Measurements from ENCODE around the gene GATB. TPM values are rescaled to one million over a fixed set of nuclear protein-coding genes. Genes with fewer than 3 reads are reported as not detected.

Gene GATB
- total and polyA plus RNA-seq, 2 of the 4 experiments (the other 2 are of a cell fraction): 18.7 to 20.3 TPM

DNA sequence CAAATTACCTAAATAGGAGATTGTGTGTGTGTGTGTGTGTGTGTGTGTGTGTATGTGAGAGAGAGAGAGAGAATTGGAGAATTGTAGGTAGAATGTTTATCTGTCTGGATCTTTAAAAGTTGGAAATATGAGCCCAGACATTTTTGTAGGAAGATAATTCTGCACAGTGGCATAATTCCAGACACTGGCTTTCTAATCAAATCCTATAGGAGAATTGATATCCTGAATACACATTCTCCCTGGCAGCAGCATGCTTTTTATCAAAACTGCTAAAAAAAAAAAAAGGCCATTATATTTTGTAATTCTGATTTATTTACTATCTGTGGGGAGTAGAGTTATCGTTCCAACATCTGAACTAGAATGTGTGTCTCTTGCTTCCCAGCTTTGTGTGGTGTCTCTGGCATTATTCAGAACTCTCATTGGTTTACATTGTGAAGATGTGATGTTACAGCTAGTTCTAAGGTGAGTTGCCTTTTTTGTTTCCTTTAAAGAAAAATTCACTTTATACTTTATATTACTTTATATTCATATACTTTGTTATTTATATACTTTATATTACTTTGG, 122.4 kb downstream of the GATB start:
- Histone ChIP-seq H2AK5ac (ENCODE audit: low read depth, low read length) (no peak overlapping the region), H3K9me1 (ENCODE audit: insufficient read depth, low read length) (no peaks in the 10 kb centered on the region), H4K5ac (ENCODE audit: low read depth, low read length) (no peak overlapping the region), H2BK120ac (ENCODE audit: low read depth, low read length) (no peak overlapping the region), H4K91ac (ENCODE audit: insufficient read depth, low read depth, low read length) (no peak overlapping the region), H2AFZ (replicated peaks; ENCODE audit: low read length, poor library complexity) (no peak overlapping the region), H3K36me3 (ENCODE audit: control insufficient read depth, insufficient read depth, low read length) (no peaks in the 10 kb centered on the region), H3K9me3 (ENCODE audit: control insufficient read depth, insufficient read depth, low read length) (no peaks in the 10 kb centered on the region), H2BK20ac (ENCODE audit: low read depth, low read length) (no peak overlapping the region), H3K27ac (ENCODE audit: insufficient read depth, low read length) (no peak overlapping the region), H2AK9ac (replicated peaks; ENCODE audit: low read depth, low read length, poor library complexity) (no peak overlapping the region), H3K4me3 (ENCODE audit: insufficient read depth, low read depth, low read length) (no peak overlapping the region), H3K79me1 (ENCODE audit: low read depth in 1 of 2, low read length in 2 of 2) (no peaks in the 10 kb centered on the region), H3K23ac (ENCODE audit: low read depth, low read length) (no peak overlapping the region), H3K14ac (replicated peaks; ENCODE audit: low read depth, low read length) (no peak overlapping the region), H2BK5ac (ENCODE audit: low read depth, low read length, poor library complexity, severe bottlenecking) (no peak overlapping the region), H4K8ac (ENCODE audit: low read depth in 2 of 2, low read length in 2 of 2) (no peak overlapping the region), H4K20me1 (ENCODE audit: insufficient read depth, low read length) (no peaks in the 10 kb centered on the region), H3K56ac (ENCODE audit: extremely low read depth, insufficient read depth, low read length) (no peak overlapping the region), H3K4me1 (ENCODE audit: control insufficient read depth, insufficient read depth, low read length) (no peaks in the 10 kb centered on the region), H3K18ac (ENCODE audit: low read depth, low read length) (no peak overlapping the region), H3K27me3 (ENCODE audit: control insufficient read depth, insufficient read depth, low read length) (peaks cover 6% of the 10 kb centered on the region), H3K9ac (ENCODE audit: low read depth, low read length) (no peak overlapping the region), H2BK15ac (ENCODE audit: low read depth, low read length) (no peak overlapping the region), H3K4ac (ENCODE audit: low read depth, low read length) (no peak overlapping the region), H3K4me2 (ENCODE audit: low read depth, low read length) (no peak overlapping the region)
- intact Hi-C loops (cut with micrococcal nuclease): no loop called here
- TF ChIP-seq MAZ (IDR thresholded peaks at IDR 0.05; ENCODE audit: borderline replicate concordance, low read depth, low read length) (no peak), MAFK (IDR thresholded peaks at IDR 0.05; ENCODE audit: low read depth, low read length) (no peak)
- in situ Hi-C loops (cut with MboI; ENCODE audit: low sequenced_read_pairs): no loop called here
- ChIA-PET POLR2A (ENCODE audit: unreplicated experiment) (no interaction called here), CTCF (interaction anchor here (0.6 kb wide), 1 partner anchor 824 kb away, joined by 7 read pairs; no protein-coding TSS in a partner anchor)
- DNase-seq (no peak), ATAC-seq (ENCODE audit: low read depth) (no peak)
- dilution Hi-C loops (cut with HindIII; ENCODE audit: low sequenced_read_pairs, unreplicated experiment): no loop called here
- no CpG with 5 or more reads among the region's 1 CpG for WGBS, 2 experiments (ENCODE audit: extremely low coverage in 2 of 2, insufficient read length in 1 of 2)
- BruUV-seq (replicated peaks): no TSS peak

Data from IMR-90 (cell line).